Erythroblast (primary cell): ENCODE measurements around the gene PLXNB2.

Experiments
- GATA1 ChIP-seq: IDR thresholded peaks from 2 replicates; pipeline ENCODE4 v1.6.1; 2011; ENCODE audit warnings: low read depth, mild to moderate bottlenecking, control low read depth, low read length, moderate library complexity
- POLR2A ChIP-seq: IDR thresholded peaks from 2 replicates; pipeline ENCODE4 v1.6.1; 2011; ENCODE audit warnings: mild to moderate bottlenecking, low read length

GRCh38 chr22:50314455-50315288 lies 7.2 kb upstream of the PLXNB2 start:
- TF ChIP-seq POLR2A (no peak), GATA1 (no peak)
